ENCODE results near the gene PIK3R3.

Gene PIK3R3

GRCh38 chr1:46132529-46133180, at the start of gene PIK3R3:
TSS of gene PIK3R3 (minus strand) at chr1:46132629. CDS start at chr1:46131952, 677 bp downstream.
- peak; percentile 91 for DNase-seq

- DNase-seq, result no peak
Measured at GRCh38 chr1:46181343-46182260, 49.2 kb upstream of the PIK3R3 start.

DNA sequence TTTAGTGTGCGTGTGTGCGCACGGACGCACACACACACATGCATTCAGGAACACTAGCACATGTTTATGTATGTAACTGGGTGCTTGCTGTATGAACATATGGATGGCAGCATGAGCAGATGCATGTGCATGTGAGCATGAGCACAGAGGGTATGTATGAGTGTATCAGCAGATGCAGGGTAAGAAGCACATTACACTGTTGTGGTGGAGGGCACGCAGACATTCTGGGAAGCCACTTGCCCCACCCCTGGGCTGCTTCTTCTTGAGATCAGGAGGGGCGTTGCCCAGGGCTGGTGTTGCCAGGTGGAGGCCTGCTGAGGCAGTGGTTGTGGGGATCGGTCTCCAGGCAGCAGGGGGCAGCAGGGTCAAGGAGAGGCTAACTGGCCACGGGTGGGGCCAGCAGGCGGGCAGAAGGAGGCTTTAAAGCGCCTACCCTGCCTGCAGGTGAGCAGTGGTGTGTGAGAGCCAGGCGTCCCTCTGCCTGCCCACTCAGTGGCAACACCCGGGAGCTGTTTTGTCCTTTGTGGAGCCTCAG, 47.7 kb upstream of the PIK3R3 start:
- no peak for DNase-seq

DNA sequence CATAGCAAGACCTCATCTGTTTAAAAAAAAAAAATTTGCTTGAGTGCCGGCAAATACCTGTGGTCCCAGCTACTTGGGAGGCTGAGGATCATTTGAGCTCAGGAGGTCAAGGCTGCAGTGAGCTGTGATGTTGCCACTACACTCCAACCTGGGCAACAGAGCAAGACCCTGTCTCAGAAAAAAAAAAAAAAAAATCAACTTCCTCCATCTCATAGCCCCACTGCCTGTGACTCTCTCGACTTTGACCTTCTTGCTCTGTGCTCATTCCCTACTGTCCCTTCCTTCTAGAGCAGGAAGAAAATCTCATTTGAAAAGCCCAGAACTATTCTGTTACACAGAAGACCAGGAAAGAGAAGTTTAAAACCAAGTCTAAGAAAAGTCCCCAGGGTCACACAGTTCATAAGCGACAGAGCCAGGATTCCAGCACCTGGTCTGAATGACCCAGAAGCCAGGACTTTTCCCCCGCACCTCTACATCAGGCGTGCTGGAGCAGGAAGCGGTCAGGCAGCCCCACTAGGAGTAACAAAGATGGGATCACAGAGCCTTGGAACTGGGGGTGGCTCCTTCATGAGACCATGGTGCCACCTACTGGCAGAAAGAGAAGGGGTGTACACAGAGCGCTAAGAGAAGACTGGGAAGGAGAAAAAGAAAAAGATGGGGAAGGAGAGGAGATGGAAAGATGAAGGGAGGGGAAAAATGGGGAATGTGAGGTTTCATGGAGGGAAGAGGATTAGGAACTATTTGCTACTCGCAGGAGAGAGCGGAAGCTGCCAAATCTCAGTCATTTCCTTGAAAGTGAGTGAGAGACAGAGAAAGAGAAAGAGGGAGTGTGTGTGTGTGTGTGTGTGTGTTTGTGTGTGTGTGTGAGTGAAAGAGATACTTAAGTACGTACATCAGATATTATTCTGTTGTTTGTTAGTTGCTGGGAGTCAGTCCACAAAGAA, 47.0 kb upstream of the PIK3R3 start:
- peak; percentile 70 for DNase-seq

GRCh38 chr1:46176211-46176865, 43.9 kb upstream of the PIK3R3 start, which contains the start of gene P3R3URF:
TSS of gene P3R3URF (minus strand) at chr1:46176488. CDS start at chr1:46176471, 17 bp downstream.
- no peak for DNase-seq

DNA sequence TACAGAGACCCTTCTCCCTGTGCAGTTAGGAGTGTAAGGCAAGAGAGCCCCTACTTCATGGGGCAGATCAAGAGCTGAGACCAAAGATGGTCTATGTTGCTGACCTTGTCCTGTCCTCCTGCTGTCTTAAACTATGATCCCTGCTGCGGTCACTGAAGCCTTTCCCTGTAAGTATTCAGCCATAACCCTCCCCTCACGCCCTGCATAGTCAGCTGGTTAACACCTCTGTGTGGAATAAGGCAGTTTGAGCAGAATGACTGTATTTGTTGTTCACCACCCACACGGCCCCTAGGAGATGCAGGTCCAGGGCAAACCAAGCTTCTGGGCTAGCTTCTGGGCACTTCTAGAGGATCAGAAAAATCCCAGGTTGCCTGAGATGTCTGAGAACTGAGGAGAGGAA, 42.8 kb upstream of the PIK3R3 start:
- DNase-seq, result no peak

DNA sequence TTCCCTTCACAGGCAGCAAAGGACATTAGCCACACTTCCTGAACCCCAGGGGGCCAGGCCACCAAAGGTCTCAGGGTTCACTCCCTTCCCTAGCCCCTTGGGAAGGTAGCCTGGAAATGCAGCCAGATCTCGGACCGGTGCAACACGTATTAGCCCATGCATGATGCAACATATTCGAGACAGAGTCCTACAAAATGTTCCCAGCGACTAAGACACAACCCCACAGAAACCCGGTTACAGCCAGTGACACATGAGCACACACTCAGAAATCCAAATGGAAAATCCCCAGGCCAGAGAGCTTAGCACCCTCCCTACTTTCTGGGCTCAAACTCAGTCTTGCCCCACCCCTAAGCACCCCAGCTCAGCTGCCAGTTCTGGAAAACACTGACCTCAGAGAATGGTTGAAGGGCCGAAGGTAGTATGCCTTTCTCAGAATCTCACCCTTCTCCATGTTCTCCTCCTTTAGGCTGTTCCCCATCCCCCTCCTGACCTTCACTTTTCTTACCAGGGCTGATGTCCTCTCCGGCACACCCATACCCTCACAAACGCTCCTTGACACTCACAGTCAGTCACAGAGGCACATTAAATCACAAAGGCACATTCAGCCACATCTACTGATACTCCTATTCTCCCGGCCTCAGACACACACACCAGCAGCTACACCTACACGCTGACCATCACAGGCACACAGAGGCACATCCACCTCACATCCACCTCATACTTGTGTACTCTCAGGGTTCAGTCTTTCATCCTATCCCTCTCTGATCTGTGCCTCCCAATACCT, 42.2 kb upstream of the PIK3R3 start, which contains the start of gene TSPAN1:
Gene TSPAN1, plus strand, starts transcription at position 640 of the 784 bp plus-strand sequence. CDS start 6,021 bp downstream, outside the sequence.
- DNase-seq, result no peak

- DNase-seq, result no peak
Measured at GRCh38 chr1:46173361-46173856, 41.0 kb upstream of the PIK3R3 start.

DNA sequence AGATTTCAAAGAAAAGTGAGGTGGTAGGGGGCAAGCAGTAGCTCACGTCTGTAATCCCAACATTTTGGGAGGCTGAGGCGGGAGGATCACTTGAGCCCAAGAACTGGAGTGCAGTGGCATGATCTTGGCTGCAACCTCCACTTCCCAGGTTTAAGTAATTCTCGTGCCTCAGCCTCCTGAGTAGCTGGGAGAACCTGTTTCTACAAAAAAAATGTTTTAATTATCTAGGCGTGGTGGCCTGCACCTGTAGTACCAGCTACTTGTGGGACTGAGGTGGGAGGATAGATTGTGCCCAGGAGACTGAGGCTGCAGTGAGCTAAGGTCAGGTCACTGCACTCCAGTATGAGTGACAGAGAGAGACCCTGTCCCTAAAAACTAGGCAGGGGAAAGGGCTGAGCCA, 39.9 kb upstream of the PIK3R3 start:
- no peak for DNase-seq

DNA sequence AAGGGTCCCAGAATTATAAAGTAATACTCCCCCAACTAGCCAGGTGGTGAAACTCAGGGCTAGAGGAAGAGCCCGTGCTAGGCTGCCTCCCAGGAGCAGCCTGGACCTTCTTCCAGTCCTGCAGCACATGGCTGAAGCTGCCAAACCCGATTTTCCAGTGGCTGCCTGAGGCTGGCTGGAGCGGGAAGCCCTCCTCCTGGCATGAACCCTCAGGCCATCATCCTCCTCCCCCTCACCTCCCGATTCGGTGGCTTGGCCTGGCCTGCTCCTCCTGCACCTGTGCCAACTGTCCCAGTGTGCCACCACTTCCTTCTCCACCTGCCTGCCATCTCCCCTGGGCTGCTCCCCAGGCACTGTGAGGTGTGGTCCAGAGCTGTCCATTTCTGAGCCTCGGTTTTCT, 39.4 kb upstream of the PIK3R3 start:
- DNase-seq, result no peak

GRCh38 chr1:46171351-46171750, 38.9 kb upstream of the PIK3R3 start:
- no peak for DNase-seq

DNA sequence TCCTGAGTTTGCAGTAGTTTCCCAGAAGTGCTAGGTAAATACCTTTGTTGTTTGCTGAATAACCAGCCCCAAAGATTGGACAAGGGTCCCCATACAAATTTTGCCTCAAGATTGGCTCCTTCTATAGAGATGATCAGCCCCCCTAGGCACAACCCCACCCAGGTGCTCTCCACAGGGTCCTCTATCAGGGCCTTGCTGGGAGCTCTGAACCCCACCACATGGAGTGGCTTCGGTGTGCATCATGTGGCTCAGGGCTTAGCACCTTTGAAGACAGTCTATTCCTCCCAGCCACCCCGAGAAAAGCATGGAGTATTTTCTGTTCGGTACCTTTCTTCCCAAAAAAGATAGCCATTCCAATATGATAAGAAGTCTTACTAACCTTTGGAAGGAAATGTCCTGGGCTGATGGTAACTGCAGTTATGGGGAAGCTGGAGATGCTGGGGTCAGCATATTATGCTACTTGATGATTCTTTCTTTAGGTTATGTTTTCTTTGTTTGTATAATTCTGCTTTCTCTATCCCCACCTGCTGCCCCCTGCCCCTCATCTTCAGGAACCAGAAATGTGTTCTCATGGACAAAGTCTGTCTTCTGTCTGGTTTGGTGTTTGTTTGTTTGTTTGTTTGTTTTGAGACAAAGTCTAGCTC, 37.5 kb upstream of the PIK3R3 start:
- no peak for DNase-seq

- DNase-seq, result no peak
Measured at GRCh38 chr1:46168477-46168876, 36.0 kb upstream of the PIK3R3 start.

GRCh38 chr1:46166521-46167462, 34.4 kb upstream of the PIK3R3 start:
- DNase-seq, result peak; percentile 70

GRCh38 chr1:46160212-46160611, 27.8 kb upstream of the PIK3R3 start:
- no peak for DNase-seq

DNA sequence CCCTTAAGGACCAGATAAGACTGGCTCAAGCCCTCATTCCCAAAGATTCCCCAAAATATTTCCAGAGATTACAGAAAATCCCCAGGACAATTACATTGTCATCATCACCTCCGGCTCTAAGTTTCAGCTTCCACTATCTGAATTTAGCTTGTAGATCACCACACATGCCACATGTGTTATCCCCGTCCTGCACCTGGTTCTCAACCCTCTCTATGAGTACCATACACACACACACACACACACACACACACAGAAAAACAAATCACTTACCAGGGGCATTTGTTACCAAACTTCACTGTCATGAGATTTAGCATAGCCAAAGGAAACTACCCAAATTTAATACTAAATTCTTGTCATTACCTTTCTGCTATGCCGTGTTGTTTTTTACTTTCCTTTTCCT, 27.1 kb upstream of the PIK3R3 start:
- no peak for DNase-seq

DNA sequence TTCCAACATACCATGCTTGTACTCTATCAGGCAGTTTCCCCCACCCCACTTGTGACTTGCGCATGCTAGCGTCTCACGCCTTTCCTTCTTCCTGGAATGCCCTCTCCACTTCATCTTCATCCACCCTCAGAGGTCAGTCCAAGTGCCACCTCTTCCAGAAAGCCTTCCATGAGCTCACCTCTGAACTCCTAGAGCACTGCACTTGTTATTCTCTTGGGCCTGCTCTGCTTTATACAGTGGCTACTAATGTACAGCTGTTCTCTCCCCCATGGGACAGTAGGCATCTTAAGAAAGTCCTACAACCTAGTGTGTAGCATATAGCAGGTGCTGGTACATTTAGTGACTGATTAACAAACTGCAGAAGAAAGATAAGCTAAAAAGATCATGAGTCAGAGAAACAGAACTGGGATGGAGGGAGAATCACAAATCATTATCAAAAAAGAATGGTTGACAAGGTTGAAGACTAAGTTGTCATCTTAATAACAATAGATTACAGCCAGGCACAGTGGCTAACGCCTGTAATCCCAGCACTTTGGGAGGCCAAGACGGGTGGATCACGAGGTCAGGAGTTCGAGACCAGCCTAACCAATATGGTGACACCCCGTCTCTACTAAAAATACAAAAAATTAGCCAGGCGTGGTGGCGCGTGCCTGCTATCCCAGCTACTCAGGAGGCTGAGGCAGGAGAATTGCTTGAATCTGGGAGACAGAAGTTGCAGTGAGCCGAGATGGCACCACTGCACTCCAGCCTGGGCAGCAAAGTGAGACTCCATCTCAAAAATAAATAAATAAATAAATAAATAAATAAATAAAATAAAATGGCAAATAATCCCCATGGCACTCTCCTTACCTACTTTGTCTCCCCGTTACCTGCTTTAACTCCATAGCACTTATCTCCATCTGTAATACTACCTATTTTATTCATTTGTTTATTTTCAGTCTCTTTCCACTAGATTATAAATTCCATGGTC, 26.2 kb upstream of the PIK3R3 start:
- no peak for DNase-seq

DNA sequence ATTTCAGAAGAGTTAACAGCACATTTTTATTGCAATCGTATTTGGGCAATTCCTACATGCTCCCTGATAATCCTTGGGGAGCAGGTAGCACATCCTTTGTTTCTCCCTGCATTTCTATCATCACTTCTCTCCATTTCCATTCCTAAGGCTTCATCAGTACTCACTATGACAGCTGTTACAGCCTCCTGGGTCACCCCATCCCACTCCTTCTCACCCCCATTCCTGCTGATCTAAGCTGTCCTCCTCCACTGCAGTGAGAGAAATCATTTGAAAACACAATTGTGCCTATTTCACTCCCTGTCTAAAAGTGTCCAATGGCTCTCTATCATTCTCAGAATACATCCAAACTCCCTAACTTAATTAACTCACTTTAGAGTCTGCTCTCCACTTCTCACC, 25.5 kb upstream of the PIK3R3 start:
- no peak for DNase-seq
